ENCODE results near the gene LYPD1.

LYPD1 gene

DNA sequence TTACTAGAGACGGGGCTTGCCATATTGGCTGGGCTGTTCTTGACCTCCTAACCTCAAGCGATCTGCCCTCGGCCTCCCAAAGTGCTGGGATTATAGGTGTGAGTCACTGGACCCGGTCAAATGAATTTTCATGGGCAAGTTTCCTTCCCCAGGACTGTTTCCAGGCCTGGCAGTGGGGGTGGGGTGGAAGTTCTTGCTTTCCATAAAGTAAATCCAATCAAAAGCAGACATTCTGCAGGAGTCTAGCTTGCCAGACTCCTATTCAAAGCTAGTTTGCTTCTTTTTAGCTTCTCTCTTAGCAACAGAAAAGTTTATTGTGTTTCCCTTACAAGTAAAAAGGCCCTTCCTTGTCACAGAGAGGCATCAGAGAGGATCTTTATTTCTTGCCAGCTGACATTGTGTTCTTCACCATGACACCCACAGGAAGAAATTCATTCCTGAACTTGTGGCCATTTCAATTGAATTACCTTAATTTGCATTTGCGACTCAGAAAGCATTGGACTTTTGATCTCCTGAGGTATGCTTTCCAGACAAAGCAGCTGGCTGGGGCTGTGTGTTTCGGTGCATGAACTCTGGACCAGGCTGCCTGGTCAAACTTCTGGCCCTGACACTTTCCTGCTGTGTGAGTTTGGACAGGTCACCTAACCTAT, 37.9 kb downstream of the LYPD1 start:
- no peak for DNase-seq

DNA sequence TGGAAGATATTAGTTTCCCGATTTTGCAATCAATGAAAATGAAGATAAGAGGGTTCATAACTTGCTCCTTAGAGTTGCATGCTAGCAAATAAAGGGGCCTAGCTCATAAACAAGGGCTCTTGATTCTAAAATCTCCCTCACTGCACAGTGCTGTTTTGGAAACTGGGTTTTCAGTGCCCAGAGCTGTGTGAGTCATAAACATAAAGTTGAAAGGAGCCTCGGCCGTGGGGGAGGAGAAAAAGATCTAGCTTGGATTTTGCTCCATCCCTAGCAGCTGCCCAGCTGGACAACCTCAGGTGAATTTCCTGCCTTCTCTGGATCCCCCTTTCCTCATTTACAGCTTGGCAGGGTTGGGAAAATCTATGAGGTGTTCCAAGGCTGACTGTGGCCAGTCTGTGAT, 42.5 kb downstream of the LYPD1 start:
- no peak for DNase-seq

DNA sequence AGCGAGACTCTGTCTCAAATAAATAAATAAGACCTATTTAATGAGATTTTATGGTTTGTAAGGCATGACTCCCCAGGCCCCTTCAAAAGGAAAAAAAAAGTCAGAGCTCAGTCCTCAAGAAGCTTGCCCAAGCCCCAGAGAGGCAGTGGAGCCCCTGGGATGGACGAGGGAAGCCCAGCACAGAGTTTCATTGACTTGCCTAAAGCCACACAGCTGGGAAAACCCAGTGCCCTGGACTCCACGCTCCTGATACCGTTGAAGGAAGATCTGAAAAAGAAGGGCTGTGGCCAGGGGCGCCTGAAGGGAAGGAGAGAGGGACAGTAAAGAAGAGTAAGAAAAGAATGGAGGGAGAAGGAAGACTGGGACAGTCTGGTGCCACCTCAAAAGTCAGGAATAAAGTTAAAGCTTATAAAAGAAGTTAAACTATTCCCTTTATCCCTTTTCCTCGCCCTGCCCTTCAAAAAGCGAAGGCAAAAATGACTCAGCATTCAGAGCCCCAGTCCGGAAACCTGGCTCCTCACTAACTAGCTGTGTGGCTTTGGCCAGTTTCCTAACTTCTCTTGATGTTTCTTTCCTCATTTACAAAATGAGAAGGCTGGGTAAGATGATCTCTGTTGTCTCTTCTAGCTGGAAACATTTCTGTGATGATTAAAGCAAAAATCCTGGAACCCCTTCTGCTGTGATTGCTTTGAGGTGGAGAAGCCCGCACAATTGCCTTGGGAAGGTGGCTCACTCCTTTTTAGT, 46.7 kb downstream of the LYPD1 start:
- DNase-seq, result no peak

DNA sequence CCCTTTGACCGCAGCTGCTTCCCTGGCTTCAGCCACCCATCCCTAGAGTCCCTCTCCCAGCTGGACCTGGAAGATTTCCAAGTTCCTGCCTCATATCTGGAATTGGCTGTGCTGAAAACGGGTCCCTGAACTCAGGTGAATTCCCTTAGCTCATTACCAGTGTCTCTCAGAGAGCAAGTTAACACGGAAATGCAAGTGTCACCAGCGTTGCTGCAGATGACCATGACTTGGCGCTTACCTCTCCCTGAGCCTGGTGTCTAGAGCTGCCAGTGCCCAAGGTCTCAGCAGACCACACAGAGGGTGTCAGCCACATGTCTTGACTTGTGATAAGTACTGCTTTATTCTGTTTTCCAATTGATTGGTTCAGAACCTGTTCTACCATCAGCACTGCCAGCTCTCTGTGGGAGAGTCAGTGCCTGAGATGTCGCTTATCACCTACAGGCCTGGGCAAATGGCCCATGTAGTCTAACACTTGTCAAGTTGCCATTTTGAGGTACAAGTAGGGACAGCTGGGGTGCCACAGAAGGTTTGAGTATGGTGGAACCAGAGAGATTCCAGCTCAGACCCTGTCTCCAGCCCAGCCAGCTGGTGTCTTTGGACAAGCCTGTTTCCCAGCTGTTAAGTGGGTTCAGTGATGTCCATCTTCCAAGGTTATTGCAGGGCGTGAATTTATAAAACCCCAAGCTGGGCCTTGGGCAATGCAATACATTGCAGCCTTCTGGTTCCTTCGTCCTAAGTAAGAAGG, 48.7 kb downstream of the LYPD1 start:
- DNase-seq, result no peak

DNA sequence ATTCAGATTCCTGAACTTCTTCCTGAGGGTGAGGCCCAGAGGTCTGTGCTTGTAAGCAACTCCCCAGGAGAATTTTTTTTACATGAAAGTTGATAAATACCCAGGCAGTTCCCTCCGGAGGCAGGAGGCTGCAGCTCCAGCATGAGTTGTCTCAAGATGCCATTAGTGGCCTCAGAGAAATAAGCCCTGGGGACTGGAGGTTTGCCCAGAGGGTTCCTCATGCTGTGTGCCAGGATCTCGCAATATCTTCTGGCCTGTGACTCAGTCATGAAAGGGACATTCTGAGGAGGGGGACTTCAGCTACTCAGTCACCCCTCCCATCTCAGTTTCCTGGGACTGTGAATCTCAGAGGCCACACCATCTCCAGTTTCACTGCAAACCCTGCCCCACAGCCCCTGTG, 49.9 kb downstream of the LYPD1 start:
- no peak for DNase-seq

DNA sequence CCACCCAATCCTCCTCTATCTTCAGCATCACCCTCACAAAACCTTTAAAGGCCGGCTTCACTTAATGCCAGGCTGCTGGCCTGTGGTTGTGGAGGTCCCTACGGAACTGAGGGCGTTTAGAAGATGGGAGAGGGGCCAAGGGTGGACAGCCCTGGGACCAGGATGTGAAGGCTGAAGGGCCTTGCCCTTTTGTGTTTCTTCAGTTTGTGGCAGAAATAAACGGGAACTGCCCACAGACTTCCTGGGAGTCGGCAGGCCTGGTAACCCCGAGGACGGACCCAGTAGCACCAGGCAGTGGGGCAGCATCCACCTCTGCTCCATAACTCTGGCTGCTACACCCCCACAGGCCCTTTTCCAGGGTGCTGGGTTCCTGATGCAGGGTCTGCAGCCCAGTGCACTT, 51.3 kb downstream of the LYPD1 start:
- DNase-seq, result no peak

DNA sequence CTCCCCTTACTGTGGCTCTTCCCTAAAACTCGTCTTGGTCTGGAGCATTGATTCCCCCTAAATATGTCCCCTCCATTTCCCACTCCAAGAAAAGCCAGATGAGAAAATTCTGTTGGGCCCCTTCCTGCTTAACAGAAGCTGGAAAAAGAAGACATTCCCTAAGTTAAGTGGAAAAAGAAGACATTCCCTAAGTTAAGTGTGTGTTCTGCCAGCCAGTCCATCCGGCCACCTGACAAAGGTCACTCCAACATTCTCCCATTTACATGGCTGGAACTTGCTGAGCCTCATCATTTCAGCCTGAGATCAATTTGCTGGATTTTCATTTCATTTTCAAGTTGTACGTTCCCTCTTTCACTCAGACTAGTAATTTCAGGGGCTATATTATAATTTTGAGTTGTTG, 52.0 kb downstream of the LYPD1 start:
- no peak for DNase-seq

DNA sequence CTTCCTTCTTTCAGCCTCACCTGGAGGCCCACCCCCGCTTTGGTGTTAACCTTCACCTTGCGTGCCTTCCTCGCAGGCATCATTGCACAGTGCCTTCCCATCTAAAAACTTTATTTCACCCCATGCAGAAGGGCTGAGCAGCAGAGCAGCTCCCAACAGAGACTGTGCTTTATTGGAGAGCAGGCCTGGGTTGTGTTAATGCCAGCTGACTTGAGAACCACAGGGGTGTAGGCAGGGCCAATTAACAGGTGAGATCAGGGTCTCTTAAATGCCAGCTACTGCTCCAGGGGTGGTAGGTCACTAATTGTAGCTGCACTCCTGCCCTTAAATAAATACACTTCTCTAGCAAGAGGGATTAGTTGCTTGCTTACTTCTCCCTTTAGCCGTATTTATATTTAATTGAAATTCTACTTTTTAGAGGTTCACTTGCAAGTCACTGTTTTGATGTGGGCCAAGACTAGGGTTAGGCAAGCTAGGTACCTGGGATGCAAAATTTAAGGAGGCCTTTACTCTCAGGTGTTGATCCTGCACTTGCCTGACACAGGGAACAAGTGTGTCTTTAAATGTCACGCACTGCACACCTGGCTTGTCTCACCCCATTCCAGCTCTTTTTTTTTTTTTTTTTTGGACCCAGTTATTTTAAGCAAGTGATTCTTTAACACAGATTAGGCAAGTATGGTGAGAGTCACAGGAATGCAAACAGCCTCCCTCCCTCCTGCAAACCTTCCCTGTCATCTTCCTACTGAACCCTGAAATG, 54.5 kb downstream of the LYPD1 start:
- DNase-seq, result no peak

DNA sequence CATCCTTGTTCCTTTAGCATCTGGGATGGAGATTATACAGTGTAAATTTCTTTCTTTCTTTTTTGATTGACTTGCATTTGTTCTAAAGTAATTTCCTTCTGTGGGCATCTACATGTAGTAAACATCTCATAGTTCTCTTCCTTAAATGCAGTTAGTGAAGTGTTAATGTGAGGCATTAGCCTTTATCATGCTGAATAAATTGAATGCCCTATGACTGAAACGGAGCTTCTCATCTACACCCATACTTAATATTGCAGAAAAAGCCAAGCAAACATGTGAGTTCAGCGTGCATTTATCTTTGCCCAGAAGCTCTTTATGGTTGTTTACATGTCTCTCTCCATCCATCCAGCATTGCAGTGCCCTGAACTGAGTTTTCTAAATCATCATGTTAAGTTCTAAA, 58.3 kb downstream of the LYPD1 start:
- DNase-seq, result no peak

DNA sequence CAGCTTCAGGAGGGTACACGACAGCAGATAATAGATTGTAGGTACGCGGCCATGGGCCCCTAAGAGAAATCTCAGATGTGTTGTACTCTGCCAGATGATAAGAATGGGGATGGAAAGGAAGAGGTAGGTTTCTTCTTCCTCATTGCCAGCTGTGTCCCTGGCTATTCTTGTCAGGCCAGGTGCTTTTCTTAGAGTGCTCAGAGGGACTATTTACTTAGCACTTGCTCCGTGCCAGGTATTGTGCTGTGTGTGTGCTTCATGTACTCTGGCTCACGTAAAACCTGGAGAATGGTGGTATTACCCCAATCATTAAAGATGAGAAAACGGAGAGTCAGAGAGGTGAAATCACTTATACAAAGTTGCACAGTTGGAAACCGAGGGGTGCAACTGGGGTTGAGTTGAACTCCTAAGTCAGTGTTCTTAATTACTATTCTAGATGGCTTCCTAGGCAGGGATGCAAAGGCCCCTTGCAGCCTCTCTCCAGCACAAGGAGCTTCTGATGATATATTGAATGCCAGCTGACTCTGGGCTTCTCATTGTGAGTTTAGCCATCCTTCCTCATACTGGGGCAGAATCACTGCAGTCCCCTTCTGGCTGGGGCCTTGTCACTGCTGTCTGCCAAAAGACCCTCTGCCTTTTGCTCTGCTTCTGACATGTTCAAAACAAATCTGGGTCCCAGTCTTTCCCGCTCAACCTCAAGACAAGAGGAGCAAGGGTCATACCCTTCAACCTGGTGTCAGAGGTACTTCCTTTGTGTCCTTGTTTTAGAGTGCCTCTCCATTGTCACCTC, 60.7 kb downstream of the LYPD1 start:
- no peak for DNase-seq

DNA sequence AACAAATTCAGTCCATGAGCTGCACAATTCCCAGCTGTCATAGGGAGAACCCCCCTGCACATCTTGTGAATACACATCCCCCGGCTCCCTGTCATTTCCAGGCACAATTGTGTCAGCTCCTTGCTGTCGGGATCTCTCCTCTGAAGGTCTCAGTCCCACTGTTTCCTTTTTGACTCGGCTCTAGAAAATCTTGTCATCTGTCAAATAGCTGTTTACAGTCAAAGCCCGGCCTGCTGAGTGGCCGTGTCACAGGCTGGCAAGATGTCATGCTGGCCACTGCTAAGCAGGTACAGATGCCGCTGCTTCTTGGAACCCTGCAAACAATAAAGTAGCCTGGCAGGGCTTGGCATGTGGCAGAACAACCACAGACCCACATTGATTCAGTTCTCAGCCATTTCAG, 61.7 kb downstream of the LYPD1 start:
- DNase-seq, result no peak

DNA sequence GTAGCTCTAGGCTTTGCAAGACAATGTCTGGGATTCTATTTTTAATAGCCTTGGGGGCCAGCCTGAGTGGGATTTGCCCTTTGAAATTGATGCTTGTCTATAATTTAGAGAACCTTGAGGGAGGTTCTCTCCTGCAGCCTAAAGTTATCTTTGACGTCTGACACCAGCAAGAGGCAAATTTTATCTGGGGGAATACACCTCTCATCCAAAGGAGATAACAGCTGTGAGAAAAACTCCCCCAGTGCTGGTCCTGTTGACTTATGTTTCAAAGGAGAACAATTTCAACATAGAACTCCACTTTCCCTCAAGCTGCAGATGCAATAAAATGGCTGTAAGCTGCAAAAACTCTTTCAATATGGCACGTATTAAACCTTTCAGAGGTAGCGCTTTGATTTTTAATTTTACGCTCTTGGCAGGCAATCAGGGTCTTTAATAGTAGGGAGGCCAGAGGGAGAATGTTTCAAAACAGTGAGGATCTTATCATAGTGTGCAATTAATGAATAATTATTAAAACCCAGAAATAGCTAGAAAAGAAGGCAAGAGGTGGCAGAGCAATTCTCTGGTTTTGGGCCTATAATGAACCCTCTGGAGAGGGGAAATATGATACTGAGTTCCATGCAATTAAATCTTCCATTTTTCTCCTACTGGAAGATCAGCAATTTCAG, 62.4 kb downstream of the LYPD1 start:
- no peak for DNase-seq

DNA sequence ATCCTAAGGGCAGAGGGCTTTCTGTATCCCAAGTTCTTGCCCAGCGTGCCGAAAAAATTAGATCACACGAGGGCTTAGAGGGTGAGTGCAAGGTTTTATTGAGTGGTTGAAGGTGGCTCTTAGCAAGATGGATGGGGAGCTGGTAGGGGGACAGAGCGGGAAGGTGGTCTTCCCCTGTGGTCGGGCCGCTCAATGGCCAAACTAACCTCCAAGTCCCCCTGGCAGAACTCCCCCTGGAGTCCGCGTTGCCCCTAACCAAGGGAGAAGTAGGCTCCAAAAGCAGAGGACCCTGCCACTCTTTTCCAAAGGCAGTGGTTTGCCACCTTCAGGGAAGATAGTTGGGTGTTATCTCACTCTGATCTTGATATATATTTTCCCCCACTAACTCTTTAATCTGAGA, 63.4 kb downstream of the LYPD1 start:
- DNase-seq, result no peak

DNA sequence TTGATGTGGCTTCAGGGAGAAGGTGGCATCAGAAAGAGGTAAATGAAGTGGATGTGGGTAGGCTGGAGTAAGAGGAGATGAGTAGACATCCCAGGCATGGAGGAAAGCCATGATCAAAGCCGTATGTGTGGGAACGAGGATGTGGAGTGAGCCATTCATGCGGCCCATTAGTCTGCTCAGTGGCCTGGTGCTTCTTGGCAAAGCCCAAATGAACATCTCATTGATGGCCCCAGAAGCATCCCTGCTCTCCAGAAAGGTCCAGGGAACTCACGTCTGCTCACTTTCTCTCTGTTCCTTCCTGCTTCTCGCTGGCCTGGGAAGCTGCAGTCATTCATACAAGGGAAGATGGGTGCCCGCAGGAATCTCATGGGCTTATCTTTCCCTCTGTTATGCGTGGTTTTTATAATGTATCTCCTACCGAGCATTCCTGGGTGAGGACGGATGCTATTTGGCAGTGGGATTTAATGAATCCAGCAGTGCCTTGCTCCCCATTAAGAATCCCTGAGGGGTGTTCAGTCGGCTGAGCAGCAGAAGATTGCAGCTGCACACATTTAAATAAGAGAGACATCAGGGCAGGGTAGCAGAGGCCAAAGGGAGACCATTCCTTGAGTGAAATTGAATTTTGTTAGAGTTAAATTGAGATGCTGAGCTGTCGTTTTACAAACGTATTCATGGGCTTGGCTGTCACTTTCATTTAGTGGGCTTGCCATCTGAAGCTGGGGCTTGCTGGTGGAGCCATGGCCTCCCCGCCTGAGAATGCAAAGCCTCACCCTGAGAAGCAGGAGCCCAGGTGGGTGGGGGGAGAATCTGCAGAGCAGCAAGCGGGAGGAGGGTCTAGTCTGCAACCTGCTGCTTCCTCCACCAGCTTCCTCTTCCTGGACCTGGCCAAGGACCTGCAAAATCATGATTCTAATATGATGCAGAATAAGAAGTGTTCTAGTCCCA, 64.5 kb downstream of the LYPD1 start:
- no peak for DNase-seq

DNA sequence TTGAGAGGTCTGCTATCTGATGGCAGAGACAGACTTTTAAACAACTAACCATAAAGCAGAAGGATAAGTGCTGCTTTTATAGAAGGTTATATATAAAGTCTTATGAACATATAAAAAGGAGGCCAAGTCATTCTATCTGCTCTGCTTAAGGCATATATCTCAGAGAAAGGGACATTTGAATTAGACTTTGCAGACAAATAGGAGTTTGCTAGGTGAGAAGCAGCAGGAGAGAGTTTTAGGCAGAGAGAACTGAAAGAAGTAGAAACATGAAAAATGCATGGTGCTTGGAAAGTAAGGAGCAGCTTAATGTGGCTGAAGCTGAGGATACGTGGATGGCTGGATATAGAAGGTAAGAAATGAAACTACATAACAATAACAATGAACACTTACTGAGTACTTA, 65.4 kb downstream of the LYPD1 start:
- DNase-seq, result no peak

DNA sequence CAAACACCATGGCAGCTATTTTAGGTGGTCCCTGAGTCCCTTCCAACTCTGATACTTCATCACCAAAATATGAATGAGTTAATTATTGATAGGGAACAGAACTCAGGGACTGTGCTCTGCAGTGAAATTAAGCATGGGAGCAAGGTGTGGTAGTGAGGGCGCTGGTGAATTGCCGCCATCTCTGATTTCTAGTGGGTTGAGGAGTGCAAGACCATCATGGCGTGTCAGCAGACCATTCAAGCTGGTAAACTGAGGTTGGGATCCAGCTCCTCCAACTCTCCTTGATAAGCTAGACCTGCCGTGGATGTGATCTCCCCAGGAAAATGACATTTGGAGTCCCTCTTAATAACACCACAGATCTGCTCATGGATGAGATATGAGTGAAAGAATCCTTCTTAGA, 70.4 kb downstream of the LYPD1 start:
- no peak for DNase-seq

DNA sequence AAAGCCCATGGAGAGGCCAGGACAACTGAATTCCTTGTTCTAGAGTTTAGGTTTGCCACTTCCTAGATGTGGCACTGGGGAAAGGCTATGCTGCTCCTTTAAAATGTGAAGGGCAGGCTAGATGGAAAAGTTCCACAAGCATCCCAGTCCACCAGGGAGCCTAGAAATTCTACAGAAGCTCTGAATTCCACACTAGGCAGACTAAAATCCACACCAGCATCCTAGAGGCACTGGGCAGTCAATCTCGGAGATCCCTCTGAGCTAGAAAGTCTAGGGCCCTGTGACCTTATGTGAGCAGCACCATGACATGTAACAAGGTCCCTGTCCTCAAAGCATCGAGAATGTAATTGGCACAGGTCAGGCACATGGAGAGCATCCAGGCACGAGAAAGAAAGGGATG, 71.5 kb downstream of the LYPD1 start:
- no peak for DNase-seq

DNA sequence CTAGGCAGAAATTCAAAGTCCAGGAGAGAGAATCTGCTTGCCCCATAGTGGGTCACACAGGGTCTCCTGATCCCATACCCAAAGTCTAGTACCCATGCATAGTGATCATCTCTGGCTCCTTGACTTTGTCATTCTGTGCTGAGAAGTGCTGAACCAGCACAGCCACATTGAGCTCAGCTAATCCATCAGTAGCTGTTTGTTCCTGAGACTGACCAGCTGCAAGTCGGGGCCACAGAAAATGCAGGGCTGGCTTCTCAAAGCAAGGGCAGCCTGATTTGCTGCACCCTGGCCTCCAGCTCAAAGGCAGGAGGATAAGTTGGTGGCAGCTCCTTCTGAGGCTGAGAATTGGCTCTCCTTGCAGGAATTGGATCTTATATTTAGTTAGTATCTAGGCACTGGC, 72.2 kb downstream of the LYPD1 start:
- no peak for DNase-seq

DNA sequence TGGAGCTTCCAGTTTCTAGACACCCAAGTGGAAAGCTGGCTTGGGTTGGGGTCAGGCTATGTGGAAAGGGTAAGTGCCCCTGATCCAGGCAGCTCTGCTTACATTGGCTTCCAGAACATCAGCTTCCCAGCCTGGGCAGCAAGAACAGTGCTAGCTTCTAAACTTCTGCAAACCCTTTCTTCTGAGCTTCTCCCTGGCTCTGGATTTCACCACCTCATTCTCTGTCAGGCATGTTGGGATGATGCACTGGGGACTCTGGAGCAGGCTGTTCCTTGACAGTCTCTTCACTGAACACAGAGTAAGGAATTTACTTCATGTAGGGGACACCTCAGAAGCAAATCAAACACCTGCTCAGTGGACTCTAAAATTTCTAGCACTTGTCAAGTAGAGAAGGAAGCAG, 72.8 kb downstream of the LYPD1 start:
- no peak for DNase-seq

DNA sequence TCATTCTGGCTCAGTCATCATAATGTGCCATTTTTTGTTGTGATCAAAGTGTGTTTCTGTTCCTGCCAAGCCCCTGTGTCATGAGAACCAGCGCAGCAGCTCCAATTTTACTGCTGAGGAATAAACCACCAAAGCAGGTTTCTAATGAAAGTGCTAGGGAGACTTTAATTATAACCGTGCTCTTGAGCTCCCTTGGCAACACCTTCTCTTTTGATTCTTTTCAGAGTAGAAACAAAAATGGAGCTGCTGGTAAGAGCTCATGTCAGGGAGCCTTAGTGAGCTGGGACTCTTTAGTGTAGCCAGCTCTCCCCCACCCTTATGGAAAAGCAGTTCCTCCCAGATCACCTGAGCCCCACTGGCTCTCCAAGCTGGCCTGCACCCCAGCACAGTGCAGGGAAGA, 74.3 kb downstream of the LYPD1 start:
- no peak for DNase-seq

DNA sequence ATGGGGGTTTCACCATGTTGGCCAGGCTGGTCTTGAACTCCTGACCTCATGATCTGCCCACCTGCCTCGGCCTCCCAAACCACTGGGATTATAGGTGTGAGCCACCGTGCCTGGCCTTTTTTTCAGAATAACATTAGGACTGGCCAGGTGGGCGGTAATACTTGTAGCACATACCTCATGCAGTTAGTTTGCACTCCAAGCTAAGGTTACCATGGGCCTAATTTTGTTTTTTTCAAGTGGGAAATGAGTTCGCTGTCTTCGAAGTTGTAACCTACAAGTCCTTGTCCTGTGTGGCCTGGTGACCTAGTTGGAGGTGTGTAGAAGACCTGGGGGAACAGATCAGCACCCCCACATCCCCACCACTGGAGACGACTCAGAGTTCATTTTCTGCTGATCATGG, 74.8 kb downstream of the LYPD1 start:
- no peak for DNase-seq

Data from CD4-positive, alpha-beta T cell treated with Interleukin-15 for 1 hour (primary cell).